Heart right ventricle (tissue), 16 donors: Measurements from ENCODE around the gene TSPAN18. TPM values are rescaled to one million over a fixed set of nuclear protein-coding genes. Genes with fewer than 3 reads are reported as not detected.

ENCODE experiments used
- ATAC-seq, 8 donors: fragments of 200-7000 bp; cut with Tn5 transposase; one replicate each; pipeline ENCODE4 v1.9.1; 2020; ENCODE audit warnings: mild to moderate bottlenecking in 8 of 8, moderate library complexity in 8 of 8, moderate number of reproducible peaks in 1 of 8
- DNase-seq, 2 donors: peaks; one replicate each; pipeline ENCODE4 v3.0.0-alpha.2; 2020
- H3K27ac ChIP-seq, 10 donors: fragments of 200-600 bp; sonication (generic) in 2 of 10; one replicate each; pipeline versions ENCODE4 v1.5.0 to v1.8.0; 2020 to 2022; ENCODE audit warnings: mild to moderate bottlenecking in 3 of 10
- H3K27me3 ChIP-seq, 7 donors: fragments of 200-600 bp; one replicate each; pipeline ENCODE4 v1.8.0; 2021 to 2022; ENCODE audit warnings: mild to moderate bottlenecking in 2 of 7
- H3K36me3 ChIP-seq, 9 donors: fragments of 200-600 bp; sonication (generic) in 1 of 9; one replicate each; pipeline versions ENCODE4 v1.5.0 to v1.8.0; 2020 to 2022; ENCODE audit warnings: mild to moderate bottlenecking in 2 of 9
- H3K4me1 ChIP-seq, 9 donors: fragments of 200-600 bp; sonication (generic) in 1 of 9; one replicate each; pipeline versions ENCODE4 v1.5.0 to v1.8.0; 2020 to 2022; ENCODE audit warnings: mild to moderate bottlenecking in 4 of 9
- H3K4me3 ChIP-seq, 10 donors: fragments of 200-600 bp; sonication (generic) in 2 of 10; one replicate each; pipeline versions ENCODE4 v1.5.0 to v1.8.0; 2020 to 2022; ENCODE audit warnings: mild to moderate bottlenecking in 7 of 10, moderate library complexity in 2 of 10
- H3K9me3 ChIP-seq, 11 donors: fragments of 200-600 bp in 10 of 11; sonication (generic) in 2 of 11; one replicate each; pipeline versions ENCODE4 v1.5.0 to v1.8.0; 2013 to 2022; ENCODE audit warnings: mild to moderate bottlenecking in 2 of 11, control low read depth in 1 of 11, moderate library complexity in 1 of 11
- WGBS, 2 donors: extraction: QIAGEN DNeasy Blood & Tissue Kit; methylation state at CpG; one replicate each; pipeline ENCODE4 v1.1.7; 2013; ENCODE audit warnings: inconsistent platforms in 1 of 2; 5-methylcytosine and 5-hydroxymethylcytosine counted together
- intact Hi-C, 10 donors: fragments of 100-400 bp; cut with DNase I; formaldehyde crosslinking; loops; one replicate each; pipeline versions ENCODE4 v1.11.1 to v1.14.2; 2022
- polyA plus RNA-seq, 2 donors: library from polyadenylated mRNA; stranded (reverse); fragments of 200-250 nt; gene quantifications; one replicate each; pipeline ENCODE4 v1.2.3, GENCODE V29; 2013
- total RNA-seq, 10 donors: library from RNA; stranded (reverse); fragmentation: NEBNext Ultra II Directional in 3 of 10; extraction: Animal tissue kit (Norgen Biotek cat#: 25700) in 3 of 10; gene quantifications; one replicate each; pipeline versions ENCODE4 v1.2.1 to v1.2.4, GENCODE V29; 2021 to 2023
- TF ChIP-seq, protein P1 (sequence below), 9 donors: fragments of 200-600 bp; sonication (generic) in 2 of 9; IDR thresholded peaks; one replicate each; pipeline versions ENCODE4 v1.5.0 to v1.8.0; 2021 to 2022; ENCODE audit warnings: antibody characterized with exemption in 9 of 9, mild to moderate bottlenecking in 5 of 9, moderate library complexity in 1 of 9
- donor health status: Arrhythmogenic right ventricular cardiomyopathy.
- donor health status: ischemic (EF 13 %, LVEDD 7.1; RV severe dilation, severe dysfunction).
- donor health status: healthy with polysubstance abuse.
- donor health status: DM: no; HTN: yes; CAD: no.
- donor health status: DM: no; HTN: no; CAD: no.
- donor health status: ischemic (EF 25% LVEDD 6.9; RV normal size, moderate dysfunction).
- donor health status: ischemic (EF 25% LVEDD 5.7; RV mildly dilated, moderate dysfunction).
- donor health status: healthy.
- donor health status: DM: yes; HTN: yes; CAD: no.
- donor health status: Ischemic cardiomyopathy.
- donor health status: ischemic (EF 35%, LVEDD 5.7; RV mildly dilated, moderate dysfunction).
- donor health status: nonischemic (EF 11% LVEDD 7.7; RV severe dilation, severe dysfunction).
- donor health status: DM: yes; HTN: yes; CAD: no.
- donor health status: PGD.
- donor health status: ischemic (EF 29% LVEDD 5.4; RV normal size, mild dysfunction).
- donor health status: nonischemic (EF 23%, LVEDD 6.1; RV moderate dilation, normal function).

The TSPAN18 gene
- total and polyA plus RNA-seq, 12 donors: 37.7 to 140 (median 92.9) TPM

GRCh38 chr11:44976576-44976975 is 249.8 kb downstream of the TSPAN18 start:
- ATAC-seq (no peak), DNase-seq (no peak)
- Histone ChIP-seq H3K36me3 (no peaks in the 10 kb centered on the region), H3K27ac (no peak overlapping the region), H3K4me1 (peaks cover 0 to 54% (median 42%) of the 10 kb centered on the region in 9 donors), H3K9me3 (peaks cover 0 to 3% (median 0%) of the 10 kb centered on the region in 11 donors), H3K27me3 (peaks cover 0 to 3% (median 0%) of the 10 kb centered on the region in 7 donors), H3K4me3 (no peak overlapping the region)
- TF ChIP-seq, protein P1, sequence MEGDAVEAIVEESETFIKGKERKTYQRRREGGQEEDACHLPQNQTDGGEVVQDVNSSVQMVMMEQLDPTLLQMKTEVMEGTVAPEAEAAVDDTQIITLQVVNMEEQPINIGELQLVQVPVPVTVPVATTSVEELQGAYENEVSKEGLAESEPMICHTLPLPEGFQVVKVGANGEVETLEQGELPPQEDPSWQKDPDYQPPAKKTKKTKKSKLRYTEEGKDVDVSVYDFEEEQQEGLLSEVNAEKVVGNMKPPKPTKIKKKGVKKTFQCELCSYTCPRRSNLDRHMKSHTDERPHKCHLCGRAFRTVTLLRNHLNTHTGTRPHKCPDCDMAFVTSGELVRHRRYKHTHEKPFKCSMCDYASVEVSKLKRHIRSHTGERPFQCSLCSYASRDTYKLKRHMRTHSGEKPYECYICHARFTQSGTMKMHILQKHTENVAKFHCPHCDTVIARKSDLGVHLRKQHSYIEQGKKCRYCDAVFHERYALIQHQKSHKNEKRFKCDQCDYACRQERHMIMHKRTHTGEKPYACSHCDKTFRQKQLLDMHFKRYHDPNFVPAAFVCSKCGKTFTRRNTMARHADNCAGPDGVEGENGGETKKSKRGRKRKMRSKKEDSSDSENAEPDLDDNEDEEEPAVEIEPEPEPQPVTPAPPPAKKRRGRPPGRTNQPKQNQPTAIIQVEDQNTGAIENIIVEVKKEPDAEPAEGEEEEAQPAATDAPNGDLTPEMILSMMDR (IDR thresholded peaks at IDR 0.05): no peak
- WGBS, 2 donors: 83 to 98% methylated on average over 5 of the region's 5 CpGs
- intact Hi-C loops: no loop called here

- no peak overlapping the region for H3K4me3 ChIP-seq
- intact Hi-C loops: no loop called here
- peak overlapping the region in 4 of 10 donors; percentile 26 to 76 (median 60) for H3K27ac ChIP-seq
- H3K36me3 ChIP-seq: no peaks in the 10 kb centered on the region
- WGBS, 2 donors: 38 to 54% methylated on average over 9 of the region's 9 CpGs
- H3K27me3 ChIP-seq: peaks cover 0 to 3% (median 0%) of the 10 kb centered on the region in 7 donors
- TF ChIP-seq, protein P1 (IDR thresholded peaks at IDR 0.05): peak in 5 of 9 donors; percentile 14 to 44 (median 33)
- ATAC-seq: peak in 1 of 8 donors; percentile 31
- H3K9me3 ChIP-seq: peaks cover 0 to 4% (median 0%) of the 10 kb centered on the region in 11 donors
- H3K4me1 ChIP-seq: peaks cover 0 to 54% (median 42%) of the 10 kb centered on the region in 9 donors
- DNase-seq: no peak
Observed at GRCh38 chr11:44977493-44977984, 250.8 kb downstream of the TSPAN18 start.

GRCh38 chr11:44978274-44978960 is 251.7 kb downstream of the TSPAN18 start:
- Histone ChIP-seq H3K27ac (peak overlapping the region in 6 of 10 donors; percentile 30 to 77 (median 58)), H3K9me3 (peaks cover 0 to 4% (median 0%) of the 10 kb centered on the region in 11 donors), H3K27me3 (peaks cover 0 to 3% (median 0%) of the 10 kb centered on the region in 7 donors), H3K36me3 (no peaks in the 10 kb centered on the region), H3K4me1 (peaks cover 0 to 47% (median 42%) of the 10 kb centered on the region in 9 donors), H3K4me3 (no peak overlapping the region)
- peak in 1 of 8 donors; percentile 23 for ATAC-seq
- no peak for DNase-seq
- 61 to 71% methylated on average over 3 of the region's 3 CpGs for WGBS, 2 donors
- TF ChIP-seq, protein P1 (IDR thresholded peaks at IDR 0.05): no peak
- intact Hi-C loops: no loop called here

GRCh38 chr11:44978961-44979331 is 252.2 kb downstream of the TSPAN18 start:
- no peak overlapping the region for H3K4me3 ChIP-seq
- peak overlapping the region in 6 of 10 donors; percentile 30 to 77 (median 58) for H3K27ac ChIP-seq
- DNase-seq (no peak), ATAC-seq (no peak)
- H3K9me3 ChIP-seq: peaks cover 0 to 4% (median 0%) of the 10 kb centered on the region in 11 donors
- TF ChIP-seq, protein P1 (IDR thresholded peaks at IDR 0.05): no peak
- no peaks in the 10 kb centered on the region for H3K36me3 ChIP-seq
- peaks cover 0 to 3% (median 0%) of the 10 kb centered on the region in 7 donors for H3K27me3 ChIP-seq
- peaks cover 0 to 45% (median 42%) of the 10 kb centered on the region in 9 donors for H3K4me1 ChIP-seq
- WGBS, 2 donors: 95 to 100% methylated on average over 1 of the region's 1 CpG
- intact Hi-C loops: no loop called here
